Aorta (tissue), 5 donors: ENCODE data around the gene CNOT4. TPM values are rescaled to one million over a fixed set of nuclear protein-coding genes. Genes with fewer than 3 reads are reported as not detected.
"Not testable (repeated sequence)": the region's sequence is repeated elsewhere in the genome, so short reads cannot be mapped to it uniquely, and the experiment has no call there.

Source experiments
- ATAC-seq: fragments of 200-7000 bp; cut with Tn5 transposase; one replicate; pipeline ENCODE4 v1.9.1; 2022; ENCODE audit warnings: moderate library complexity; ENCODE audit not compliant: low FRiP score
- DNase-seq, 2 donors: peaks; one replicate each; pipeline ENCODE4 v3.0.0-alpha.2; 2020
- H3K27ac ChIP-seq, 2 donors: one replicate each; pipeline ENCODE4 v1.5.1; 2013; ENCODE audit warnings: low read length in 2 of 2, mild to moderate bottlenecking in 2 of 2, moderate library complexity in 2 of 2, control low read depth in 1 of 2, inconsistent platforms in 1 of 2, low read depth in 1 of 2
- H3K27me3 ChIP-seq, 2 donors: one replicate each; pipeline ENCODE4 v1.6.1; 2013; ENCODE audit warnings: control low read depth in 1 of 2, low read length in 1 of 2, mild to moderate bottlenecking in 1 of 2, moderate library complexity in 1 of 2; ENCODE audit not compliant: insufficient read depth in 2 of 2, control insufficient read depth in 1 of 2
- H3K36me3 ChIP-seq, 2 donors: one replicate each; pipeline ENCODE4 v1.6.1; 2013; ENCODE audit warnings: control low read depth in 1 of 2, low read length in 1 of 2, mild to moderate bottlenecking in 1 of 2; ENCODE audit not compliant: insufficient read depth in 2 of 2, control insufficient read depth in 1 of 2
- H3K4me1 ChIP-seq, 2 donors: one replicate each; pipeline ENCODE4 v1.6.1; 2013; ENCODE audit warnings: low read length in 2 of 2, control low read depth in 1 of 2, mild to moderate bottlenecking in 1 of 2, moderate library complexity in 1 of 2; ENCODE audit not compliant: insufficient read depth in 2 of 2, control insufficient read depth in 1 of 2
- H3K4me3 ChIP-seq, 2 donors: one replicate each; pipeline ENCODE4 v1.5.1; 2013; ENCODE audit warnings: low read length in 2 of 2, control low read depth in 1 of 2, mild to moderate bottlenecking in 1 of 2
- H3K9me3 ChIP-seq: one replicate; pipeline ENCODE4 v1.6.1; 2013; ENCODE audit warnings: mild to moderate bottlenecking, low read length; ENCODE audit not compliant: control insufficient read depth
- WGBS, 2 donors: extraction: QIAGEN DNeasy Blood & Tissue Kit; methylation state at CpG; one replicate each; pipeline ENCODE4 v1.1.7; 2013; 5-methylcytosine and 5-hydroxymethylcytosine counted together
- intact Hi-C, 2 donors: fragments of 100-400 bp; cut with DNase I; formaldehyde crosslinking; loops; one replicate each; pipeline versions ENCODE4 v1.14.2 to v1.15.0; 2022
- polyA plus RNA-seq, 2 donors: library from polyadenylated mRNA; stranded (reverse); fragments of 200-250 nt; gene quantifications; one replicate each; pipeline ENCODE4 v1.2.3, GENCODE V29; 2013
- total RNA-seq, 2 donors: library from RNA; stranded (reverse); fragmentation: NEBNext Ultra II Directional; extraction: Animal tissue kit (Norgen Biotek cat#: 25700); gene quantifications; one replicate each; pipeline ENCODE4 v1.2.1, GENCODE V29; 2021
- donor health status: healthy with polysubstance abuse.
- donor health status: Bipolar disorder and iron deficiency.
- donor health status: DM: no; HTN: no; CAD: no.
- donor health status: DM: no; HTN: no; CAD: no.
- donor health status: DM: yes; HTN: yes; CAD: no.

CNOT4 gene
- total and polyA plus RNA-seq, 4 donors = 6.8 to 35.9 (median 18.9) TPM

GRCh38 chr7:135454060-135454459 lies 55.8 kb downstream of the CNOT4 start:
- intact Hi-C loops = no loop called here
- ATAC-seq = no peak

GRCh38 chr7:135449436-135449835 lies 60.5 kb downstream of the CNOT4 start:
- no peak overlapping the region for H3K4me3 ChIP-seq
- ATAC-seq (no peak), DNase-seq (no peak)
- H3K4me1 ChIP-seq = no peaks in the 10 kb centered on the region
- no peak overlapping the region for H3K27ac ChIP-seq
- intact Hi-C loops = no loop called here
- no peaks in the 10 kb centered on the region for H3K27me3 ChIP-seq
- H3K36me3 ChIP-seq = no peaks in the 10 kb centered on the region
- H3K9me3 ChIP-seq = no peaks in the 10 kb centered on the region

More at GRCh38 chr7:135454060-135454459, 55.8 kb downstream of the CNOT4 start:
- WGBS, 2 donors = 88 to 91% methylated on average over 3 of the region's 3 CpGs
- Histone ChIP-seq H3K4me1 (no peaks in the 10 kb centered on the region), H3K4me3 (no peak overlapping the region), H3K36me3 (no peaks in the 10 kb centered on the region), H3K27ac (no peak overlapping the region), H3K27me3 (no peaks in the 10 kb centered on the region), H3K9me3 (no peaks in the 10 kb centered on the region)
- no peak for DNase-seq

GRCh38 chr7:135448753-135449152 lies 61.1 kb downstream of the CNOT4 start:
- DNase-seq = no peak
- WGBS, 2 donors = 86% methylated on average over 1 of the region's 1 CpG
- no peak for ATAC-seq
- H3K36me3 ChIP-seq = no peaks in the 10 kb centered on the region
- no peaks in the 10 kb centered on the region for H3K27me3 ChIP-seq
- no peaks in the 10 kb centered on the region for H3K9me3 ChIP-seq
- H3K4me3 ChIP-seq = no peak overlapping the region
- intact Hi-C loops = no loop called here
- no peak overlapping the region for H3K27ac ChIP-seq
- H3K4me1 ChIP-seq = no peaks in the 10 kb centered on the region

GRCh38 chr7:135447748-135448147 lies 62.2 kb downstream of the CNOT4 start:
- ATAC-seq = no peak

GRCh38 chr7:135445690-135446089 lies 64.2 kb downstream of the CNOT4 start:
- intact Hi-C loops = no loop called here

More at GRCh38 chr7:135447748-135448147, 62.2 kb downstream of the CNOT4 start:
- intact Hi-C loops = no loop called here
- H3K9me3 ChIP-seq = no peaks in the 10 kb centered on the region
- DNase-seq = no peak
- H3K27me3 ChIP-seq = no peaks in the 10 kb centered on the region
- H3K4me3 ChIP-seq = no peak overlapping the region
- no peaks in the 10 kb centered on the region for H3K4me1 ChIP-seq
- WGBS, 2 donors = 87 to 88% methylated on average over 3 of the region's 3 CpGs
- no peaks in the 10 kb centered on the region for H3K36me3 ChIP-seq
- no peak overlapping the region for H3K27ac ChIP-seq

GRCh38 chr7:135445266-135445665 lies 64.6 kb downstream of the CNOT4 start:
- intact Hi-C loops, H3K27me3 ChIP-seq, H3K9me3 ChIP-seq, DNase-seq, H3K4me3 ChIP-seq, H3K27ac ChIP-seq, H3K4me1 ChIP-seq, ATAC-seq, H3K36me3 ChIP-seq: not testable (repeated sequence)
- 79 to 82% methylated on average over 2 of the region's 2 CpGs for WGBS, 2 donors

More at GRCh38 chr7:135445690-135446089, 64.2 kb downstream of the CNOT4 start:
- ATAC-seq = no peak
- no peak for DNase-seq
- Histone ChIP-seq H3K4me3 (no peak overlapping the region), H3K9me3 (no peaks in the 10 kb centered on the region), H3K4me1 (no peaks in the 10 kb centered on the region), H3K27ac (no peak overlapping the region), H3K27me3 (no peaks in the 10 kb centered on the region), H3K36me3 (no peaks in the 10 kb centered on the region)

- DNase-seq = no peak
- ATAC-seq = no peak
- Histone ChIP-seq H3K27ac (no peak overlapping the region), H3K4me3 (no peak overlapping the region), H3K27me3 (no peaks in the 10 kb centered on the region), H3K36me3 (no peaks in the 10 kb centered on the region), H3K4me1 (no peaks in the 10 kb centered on the region), H3K9me3 (no peaks in the 10 kb centered on the region)
- intact Hi-C loops = no loop called here
Observed at GRCh38 chr7:135441791-135442190, 68.1 kb downstream of the CNOT4 start.

- Histone ChIP-seq H3K36me3 (peaks cover 0 to 5% of the 10 kb centered on the region in 2 donors), H3K27ac (no peak overlapping the region), H3K4me1 (no peaks in the 10 kb centered on the region), H3K9me3 (no peaks in the 10 kb centered on the region), H3K4me3 (no peak overlapping the region), H3K27me3 (no peaks in the 10 kb centered on the region)
- WGBS, 2 donors = 50 to 70% methylated on average over 4 of the region's 4 CpGs
- DNase-seq = no peak
- no peak for ATAC-seq
- intact Hi-C loops = no loop called here
Observed at GRCh38 chr7:135434047-135434446, 75.9 kb downstream of the CNOT4 start.

- intact Hi-C loops = no loop called here
- peaks cover 0 to 3% of the 10 kb centered on the region in 2 donors for H3K36me3 ChIP-seq
- DNase-seq = no peak
- no peak overlapping the region for H3K27ac ChIP-seq
- WGBS, 2 donors = 91 to 98% methylated on average over 1 of the region's 1 CpG
- no peaks in the 10 kb centered on the region for H3K27me3 ChIP-seq
- H3K4me1 ChIP-seq = no peaks in the 10 kb centered on the region
- no peaks in the 10 kb centered on the region for H3K9me3 ChIP-seq
- ATAC-seq = no peak
- H3K4me3 ChIP-seq = no peak overlapping the region
Observed at GRCh38 chr7:135430626-135431025, 79.3 kb downstream of the CNOT4 start.
